ENCODE data around the gene TFEB. TPM values are rescaled to one million over a fixed set of nuclear protein-coding genes. Genes with fewer than 3 reads are reported as not detected.
A peak's percentile ranks its signal among the peaks of the same experiment; 100 is the strongest.

Gene TFEB
- total RNA-seq, 3 donors from 2014 or later (not counting 1 experiment from before 2014, with no cell fraction given): 56.0 to 66.7 (median 66.2) TPM

DNA sequence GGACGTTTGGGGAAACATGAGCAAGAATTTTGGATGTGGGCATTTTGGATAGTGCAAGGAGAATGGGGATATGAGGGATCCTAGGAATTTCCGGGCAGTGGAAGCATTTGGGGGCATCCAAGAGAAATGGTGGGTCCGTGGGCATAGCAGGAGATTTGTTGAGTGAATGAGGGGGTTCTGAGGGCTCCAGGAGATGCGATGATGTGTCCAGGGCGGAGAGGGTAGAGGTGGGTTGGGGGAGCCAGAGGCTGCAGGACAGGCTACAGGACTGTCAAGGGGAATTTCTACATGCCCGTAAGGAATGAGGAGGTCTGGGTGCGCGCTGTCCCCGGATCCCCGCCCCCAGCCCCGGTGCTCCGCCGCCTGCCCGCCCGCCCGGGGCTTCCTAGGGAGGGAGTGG lies 43.9 kb upstream of the TFEB start:
- Mint-ChIP-seq H3K27ac (peak overlapping the region in 1 of 2 donors; percentile 80), H3K4me3 (peak overlapping the region; percentile 89), H3K27me3 (ENCODE audit: low read depth in 2 of 2) (peaks cover 0 to 3% of the 10 kb centered on the region in 2 donors), H3K36me3 (peaks cover 8% of the 10 kb centered on the region), H3K4me1 (peaks cover 7 to 22% of the 10 kb centered on the region in 2 donors), H3K9me3 (no peaks in the 10 kb centered on the region)
- H3K27ac ChIP-seq (ENCODE audit: low read length): no peak overlapping the region
- no peaks in the 10 kb centered on the region for H3K9me3 ChIP-seq (ENCODE audit: control insufficient read depth, insufficient read depth, low read length)
- H3K4me1 ChIP-seq (ENCODE audit: control insufficient read depth, insufficient read depth, low read length): peaks cover 17% of the 10 kb centered on the region
- TF ChIP-seq, protein P1, sequence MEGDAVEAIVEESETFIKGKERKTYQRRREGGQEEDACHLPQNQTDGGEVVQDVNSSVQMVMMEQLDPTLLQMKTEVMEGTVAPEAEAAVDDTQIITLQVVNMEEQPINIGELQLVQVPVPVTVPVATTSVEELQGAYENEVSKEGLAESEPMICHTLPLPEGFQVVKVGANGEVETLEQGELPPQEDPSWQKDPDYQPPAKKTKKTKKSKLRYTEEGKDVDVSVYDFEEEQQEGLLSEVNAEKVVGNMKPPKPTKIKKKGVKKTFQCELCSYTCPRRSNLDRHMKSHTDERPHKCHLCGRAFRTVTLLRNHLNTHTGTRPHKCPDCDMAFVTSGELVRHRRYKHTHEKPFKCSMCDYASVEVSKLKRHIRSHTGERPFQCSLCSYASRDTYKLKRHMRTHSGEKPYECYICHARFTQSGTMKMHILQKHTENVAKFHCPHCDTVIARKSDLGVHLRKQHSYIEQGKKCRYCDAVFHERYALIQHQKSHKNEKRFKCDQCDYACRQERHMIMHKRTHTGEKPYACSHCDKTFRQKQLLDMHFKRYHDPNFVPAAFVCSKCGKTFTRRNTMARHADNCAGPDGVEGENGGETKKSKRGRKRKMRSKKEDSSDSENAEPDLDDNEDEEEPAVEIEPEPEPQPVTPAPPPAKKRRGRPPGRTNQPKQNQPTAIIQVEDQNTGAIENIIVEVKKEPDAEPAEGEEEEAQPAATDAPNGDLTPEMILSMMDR (IDR thresholded peaks at IDR 0.05): no peak
- peak overlapping the region; percentile 37 for H3K4me3 ChIP-seq (ENCODE audit: low read length)
- intact Hi-C loops (cut with micrococcal nuclease): no loop called here
- ATAC-seq (no peak), DNase-seq (no peak)
- WGBS (ENCODE audit: insufficient coverage): 7% methylated on average over 16 of the region's 16 CpGs
- H3K36me3 ChIP-seq (ENCODE audit: control insufficient read depth, insufficient read depth, low read length): peaks cover 11% of the 10 kb centered on the region
- H3K27me3 ChIP-seq (ENCODE audit: control insufficient read depth, insufficient read depth, low read length): no peaks in the 10 kb centered on the region

DNA sequence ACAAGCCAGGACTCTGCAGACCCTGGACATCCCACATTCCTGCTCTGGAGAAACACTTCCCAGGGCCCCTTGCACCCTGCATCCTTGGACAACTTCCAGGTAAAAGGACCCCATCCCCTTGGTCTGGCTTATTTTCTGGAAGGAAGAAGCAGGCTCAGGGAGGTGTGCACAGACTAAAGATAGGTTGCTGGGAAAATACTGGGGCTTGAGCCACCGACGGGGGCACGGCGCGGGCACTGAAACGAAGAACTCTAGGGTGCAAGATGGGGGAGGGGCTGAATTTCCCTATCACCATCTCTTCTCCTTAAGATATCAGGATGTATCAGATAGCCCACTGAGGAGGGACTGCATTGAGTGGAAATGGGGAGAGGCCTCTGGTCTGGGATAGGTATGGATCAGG lies 43.5 kb upstream of the TFEB start:
- Histone ChIP-seq H3K4me3 (ENCODE audit: low read length) (no peak overlapping the region), H3K9me3 (ENCODE audit: control insufficient read depth, insufficient read depth, low read length) (no peaks in the 10 kb centered on the region), H3K27me3 (ENCODE audit: control insufficient read depth, insufficient read depth, low read length) (no peaks in the 10 kb centered on the region), H3K27ac (ENCODE audit: low read length) (no peak overlapping the region), H3K4me1 (ENCODE audit: control insufficient read depth, insufficient read depth, low read length) (peaks cover 17% of the 10 kb centered on the region), H3K36me3 (ENCODE audit: control insufficient read depth, insufficient read depth, low read length) (peaks cover 14% of the 10 kb centered on the region)
- DNase-seq (no peak), ATAC-seq (no peak)
- peak overlapping the region; percentile 89 for H3K4me3 Mint-ChIP-seq
- peaks cover 0 to 3% of the 10 kb centered on the region in 2 donors for H3K27me3 Mint-ChIP-seq (ENCODE audit: low read depth in 2 of 2)
- 80% methylated on average over 2 of the region's 6 CpGs for WGBS (ENCODE audit: insufficient coverage)
- H3K27ac Mint-ChIP-seq: peak overlapping the region in 1 of 2 donors; percentile 80
- peaks cover 7 to 22% of the 10 kb centered on the region in 2 donors for H3K4me1 Mint-ChIP-seq
- peaks cover 12% of the 10 kb centered on the region for H3K36me3 Mint-ChIP-seq
- intact Hi-C loops (cut with micrococcal nuclease): no loop called here
- no peaks in the 10 kb centered on the region for H3K9me3 Mint-ChIP-seq
- TF ChIP-seq, protein P1 (IDR thresholded peaks at IDR 0.05): no peak

DNA sequence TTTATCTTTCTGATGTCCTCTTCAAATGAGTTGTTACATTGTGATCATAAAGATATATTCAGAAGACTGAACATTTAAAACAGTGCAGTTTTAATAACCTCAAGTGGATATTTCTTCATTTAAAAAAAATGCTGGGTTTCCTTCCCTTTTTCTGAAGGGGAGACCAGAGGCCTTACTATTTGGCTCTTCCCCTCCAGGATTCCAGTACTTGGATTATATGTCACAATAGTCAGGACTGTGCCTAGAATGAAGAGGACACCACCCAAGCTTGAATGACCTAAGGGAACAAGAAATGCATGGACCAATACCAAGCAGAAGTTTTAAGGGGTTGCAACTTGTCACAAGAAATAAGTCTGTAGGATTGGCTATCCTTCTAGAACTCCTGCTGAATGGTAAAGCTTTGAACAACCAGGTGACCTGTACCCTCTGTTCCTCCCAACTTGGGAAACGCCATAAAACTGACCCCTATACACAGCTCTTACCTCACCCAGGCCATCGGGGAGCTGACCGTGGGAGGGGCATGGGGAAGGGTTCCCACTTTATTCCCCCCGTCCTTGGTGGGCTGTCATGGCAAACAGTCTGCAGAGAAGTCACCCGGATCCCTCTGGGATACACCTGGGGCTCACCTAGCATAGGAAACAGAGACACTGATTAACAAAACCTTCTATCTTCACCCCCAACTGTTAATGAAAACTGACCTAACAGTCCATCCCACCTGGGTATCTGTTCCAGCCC lies 42.3 kb upstream of the TFEB start:
- H3K4me1 ChIP-seq (ENCODE audit: control insufficient read depth, insufficient read depth, low read length): peaks cover 17% of the 10 kb centered on the region
- ATAC-seq (no peak), DNase-seq (no peak)
- intact Hi-C loops (cut with micrococcal nuclease): no loop called here
- H3K27ac ChIP-seq (ENCODE audit: low read length): no peak overlapping the region
- 91% methylated on average over 5 of the region's 5 CpGs for WGBS (ENCODE audit: insufficient coverage)
- TF ChIP-seq, protein P1 (IDR thresholded peaks at IDR 0.05): no peak
- Mint-ChIP-seq H3K27ac (no peak overlapping the region), H3K4me1 (peaks cover 7 to 22% of the 10 kb centered on the region in 2 donors), H3K36me3 (peaks cover 13% of the 10 kb centered on the region), H3K27me3 (ENCODE audit: low read depth in 2 of 2) (peaks cover 0 to 3% of the 10 kb centered on the region in 2 donors), H3K4me3 (peak overlapping the region; percentile 89), H3K9me3 (no peaks in the 10 kb centered on the region)
- no peak overlapping the region for H3K4me3 ChIP-seq (ENCODE audit: low read length)
- no peaks in the 10 kb centered on the region for H3K27me3 ChIP-seq (ENCODE audit: control insufficient read depth, insufficient read depth, low read length)
- no peaks in the 10 kb centered on the region for H3K9me3 ChIP-seq (ENCODE audit: control insufficient read depth, insufficient read depth, low read length)
- peaks cover 17% of the 10 kb centered on the region for H3K36me3 ChIP-seq (ENCODE audit: control insufficient read depth, insufficient read depth, low read length)

All from natural killer cell (primary cell).